DOHH2 (cell line): ENCODE results near the gene HSPA4.

Source experiments
- H3F3A ChIP-seq: fragments of 200-600 bp; sonication (generic), shearing (Covaris generic); 2 replicates; pipeline ENCODE4 v1.6.0; 2016; ENCODE audit warnings: antibody characterized with exemption, mild to moderate bottlenecking; ENCODE audit not compliant: control insufficient read depth, insufficient read depth
- H3K27ac ChIP-seq: fragments of 200-600 bp; sonication (generic); 2 replicates; pipeline ENCODE4 v1.5.1; 2014; ENCODE audit warnings: low read depth, mild to moderate bottlenecking, low read length, moderate library complexity
- H3K27me3 ChIP-seq: fragments of 200-600 bp; sonication (generic); 2 replicates; pipeline ENCODE4 v1.6.1; 2014; ENCODE audit warnings: mild to moderate bottlenecking, low read length, mixed read lengths; ENCODE audit not compliant: control insufficient read depth
- H3K36me3 ChIP-seq: fragments of 200-600 bp; sonication (generic); 2 replicates; pipeline ENCODE4 v1.6.1; 2014; ENCODE audit warnings: mild to moderate bottlenecking, low read length, moderate library complexity, mixed read lengths; ENCODE audit not compliant: control insufficient read depth
- H3K4me1 ChIP-seq: fragments of 200-600 bp; sonication (generic); 2 replicates; pipeline ENCODE4 v1.6.1; 2014; ENCODE audit warnings: mild to moderate bottlenecking, low read length, mixed read lengths; ENCODE audit not compliant: control insufficient read depth
- H3K4me2 ChIP-seq: fragments of 200-600 bp; sonication (generic); 2 replicates; pipeline ENCODE4 v1.6.0; 2014; ENCODE audit warnings: mild to moderate bottlenecking, low read length, moderate library complexity
- H3K4me3 ChIP-seq: fragments of 200-600 bp; sonication (generic); 2 replicates; pipeline ENCODE4 v1.5.1; 2014; ENCODE audit warnings: mild to moderate bottlenecking, low read length, mixed read lengths
- H3K79me2 ChIP-seq: fragments of 200-600 bp; sonication (generic); 2 replicates; pipeline ENCODE4 v1.6.1; 2014; ENCODE audit warnings: mild to moderate bottlenecking, low read length, mixed read lengths; ENCODE audit not compliant: control insufficient read depth
- H3K9me2 ChIP-seq: fragments of 200-600 bp; sonication (generic); replicated peaks from 2 replicates; pipeline ENCODE4 v1.6.1; 2014; ENCODE audit warnings: mild to moderate bottlenecking, low read length, mixed read lengths; ENCODE audit not compliant: control insufficient read depth
- H3K9me3 ChIP-seq: fragments of 200-600 bp; sonication (generic); 2 replicates; pipeline ENCODE4 v1.6.1; 2014; ENCODE audit warnings: antibody characterized with exemption, low read length, mixed read lengths; ENCODE audit not compliant: control insufficient read depth, insufficient read depth
- H4K20me1 ChIP-seq: fragments of 200-600 bp; sonication (generic); 2 replicates; pipeline ENCODE4 v1.6.0; 2014; ENCODE audit warnings: low read depth, mild to moderate bottlenecking, antibody characterized with exemption, low read length, moderate library complexity; ENCODE audit not compliant: control insufficient read depth, insufficient read depth
- CTCF ChIP-seq: fragments of 200-600 bp; sonication (generic); IDR thresholded peaks from one replicate; pipeline ENCODE4 v1.5.1; 2014; ENCODE audit warnings: antibody characterized with exemption, mild to moderate bottlenecking, low read depth, low read length; ENCODE audit not compliant: poor library complexity, severe bottlenecking
- EZH2phosphoT487 ChIP-seq: fragments of 200-600 bp; sonication (generic); IDR thresholded peaks from 2 replicates; pipeline ENCODE4 v1.6.1; 2017; ENCODE audit warnings: borderline replicate concordance, mild to moderate bottlenecking, antibody characterized with exemption, low read length, moderate library complexity, mixed read lengths

Gene HSPA4

GRCh38 chr5:133106343-133106742 lies 54.5 kb downstream of the HSPA4 start:
- H3K4me2 ChIP-seq = peak overlapping the region; percentile 83

GRCh38 chr5:133106761-133107572 lies 55.2 kb downstream of the HSPA4 start:
- Histone ChIP-seq H3K9me2 (no peaks in the 10 kb centered on the region), H4K20me1 (no peaks in the 10 kb centered on the region), H3K4me2 (peak overlapping the region; percentile 83), H3K9me3 (no peaks in the 10 kb centered on the region), H3K4me1 (peaks cover 75% of the 10 kb centered on the region), H3K27me3 (no peaks in the 10 kb centered on the region), H3K79me2 (peaks cover 25% of the 10 kb centered on the region), H3K4me3 (peak overlapping the region; percentile 66), H3K36me3 (peaks cover 44% of the 10 kb centered on the region), H3K27ac (peak overlapping the region; percentile 96), H3F3A (peaks cover 62% of the 10 kb centered on the region)
- no peak for TF ChIP-seq EZH2phosphoT487
- TF ChIP-seq CTCF = no peak

More at GRCh38 chr5:133106343-133106742, 54.5 kb downstream of the HSPA4 start:
- H3K36me3 ChIP-seq = peaks cover 49% of the 10 kb centered on the region
- H3K27me3 ChIP-seq = no peaks in the 10 kb centered on the region
- no peaks in the 10 kb centered on the region for H3K9me3 ChIP-seq
- peaks cover 66% of the 10 kb centered on the region for H3F3A ChIP-seq
- H3K4me1 ChIP-seq = peaks cover 79% of the 10 kb centered on the region
- peaks cover 25% of the 10 kb centered on the region for H3K79me2 ChIP-seq
- no peaks in the 10 kb centered on the region for H4K20me1 ChIP-seq
- peak overlapping the region; percentile 66 for H3K4me3 ChIP-seq
- H3K9me2 ChIP-seq = no peaks in the 10 kb centered on the region
- TF ChIP-seq EZH2phosphoT487 (no peak), CTCF (no peak)
- H3K27ac ChIP-seq = peak overlapping the region; percentile 96

GRCh38 chr5:133108481-133108921 lies 56.7 kb downstream of the HSPA4 start:
- H3K4me3 ChIP-seq = peak overlapping the region; percentile 49
- H4K20me1 ChIP-seq = no peaks in the 10 kb centered on the region
- peaks cover 24% of the 10 kb centered on the region for H3K79me2 ChIP-seq
- no peaks in the 10 kb centered on the region for H3K9me2 ChIP-seq
- H3K4me2 ChIP-seq = peak overlapping the region; percentile 83
- H3K36me3 ChIP-seq = peaks cover 31% of the 10 kb centered on the region
- H3K4me1 ChIP-seq = peaks cover 65% of the 10 kb centered on the region
- peak overlapping the region; percentile 96 for H3K27ac ChIP-seq
- peaks cover 50% of the 10 kb centered on the region for H3F3A ChIP-seq
- no peaks in the 10 kb centered on the region for H3K9me3 ChIP-seq
- no peaks in the 10 kb centered on the region for H3K27me3 ChIP-seq
- no peak for TF ChIP-seq EZH2phosphoT487
- no peak for TF ChIP-seq CTCF
